B cell (primary cell): ENCODE results near the gene RABGAP1. TPM values are rescaled to one million over a fixed set of nuclear protein-coding genes. Genes with fewer than 3 reads are reported as not detected.

Source experiments
- ATAC-seq: fragments of 200-7000 bp; cut with Tn5 transposase; one replicate; pipeline ENCODE4 v1.10.0; 2021; ENCODE audit warnings: low read depth, mild to moderate bottlenecking, moderate number of reproducible peaks, moderate library complexity
- CTCF ChIA-PET: fragments of 350-600 bp; sonication (Branson Sonifier 250); formaldehyde crosslinking; loops from one replicate; lab custom pipeline; 2021; ENCODE audit warnings: antibody characterized with exemption, inconsistent platforms; lab: Charles Lee
- POLR2A ChIA-PET: fragments of 350-600 bp; sonication (Branson Sonifier 250); formaldehyde crosslinking; loops from one replicate; lab custom pipeline; 2021; ENCODE audit warnings: antibody characterized with exemption; lab: Charles Lee
- DNase-seq: peaks from one replicate; pipeline ENCODE4 v3.0.0; 2013
- H2AFZ ChIP-seq: 2 replicates; pipeline ENCODE4 v1.6.1; 2012; ENCODE audit warnings: mild to moderate bottlenecking, low read depth, low read length; ENCODE audit not compliant: insufficient read depth, poor library complexity, severe bottlenecking
- H3K27ac ChIP-seq, 2 donors: 1 replicate in 1 of 2; 2 replicates in 1 of 2; pipeline ENCODE4 v1.5.1; 2012 to 2013; ENCODE audit warnings: low read length in 2 of 2, mild to moderate bottlenecking in 2 of 2, moderate library complexity in 1 of 2
- H3K27me3 ChIP-seq, 4 experiments: fragments of 200-600 bp in 1 of 4; sonication (generic) in 1 of 4; replicated peaks in 1 of 4; 1 replicate in 2 of 4; 2 replicates in 2 of 4; pipeline versions ENCODE4 v1.6.1 to v1.7.0; 2013 to 2016; ENCODE audit warnings: low read length in 3 of 4, mild to moderate bottlenecking in 2 of 4, mixed read lengths in 1 of 4, moderate library complexity in 1 of 4; ENCODE audit not compliant: insufficient read depth in 4 of 4, control insufficient read depth in 3 of 4; ENCODE audit errors: control extremely low read depth in 1 of 4
- H3K36me3 ChIP-seq, 2 experiments: replicated peaks in 1 of 2; 1 replicate in 1 of 2; 2 replicates in 1 of 2; pipeline versions ENCODE4 v1.6.1 to v1.7.1; 2013; ENCODE audit warnings: low read length in 1 of 2; ENCODE audit not compliant: insufficient read depth in 2 of 2, control insufficient read depth in 1 of 2; ENCODE audit errors: control extremely low read depth in 1 of 2, extremely low read depth in 1 of 2
- H3K4me1 ChIP-seq, 2 donors: fragments of 200-600 bp in 1 of 2; sonication (generic) in 1 of 2; 1 replicate in 1 of 2; 2 replicates in 1 of 2; pipeline versions ENCODE4 v1.5.1 to v1.6.1; 2013 to 2017; ENCODE audit warnings: low read length in 2 of 2; ENCODE audit not compliant: control insufficient read depth in 2 of 2, insufficient read depth in 2 of 2
- H3K4me2 ChIP-seq: replicated peaks from 2 replicates; pipeline ENCODE3; 2012; ENCODE audit warnings: mild to moderate bottlenecking, low read depth, low read length; ENCODE audit not compliant: poor library complexity, severe bottlenecking
- H3K4me3 ChIP-seq, 5 experiments: fragments of 200-600 bp in 1 of 5; sonication (generic) in 1 of 5; 1 replicate in 3 of 5; 2 replicates in 2 of 5; pipeline versions ENCODE4 v1.5.1 to v1.7.0; 2011 to 2016; ENCODE audit warnings: low read length in 4 of 5, mild to moderate bottlenecking in 4 of 5, low read depth in 2 of 5, control low read depth in 1 of 5, moderate library complexity in 1 of 5; ENCODE audit not compliant: insufficient read depth in 1 of 5; ENCODE audit errors: control extremely low read depth in 1 of 5, extremely low read depth in 1 of 5
- H3K79me2 ChIP-seq: fragments of 200-600 bp; sonication (generic); one replicate; pipeline ENCODE4 v1.6.0; 2016; ENCODE audit warnings: low read length; ENCODE audit not compliant: control insufficient read depth, insufficient read depth
- H3K9ac ChIP-seq: fragments of 200-600 bp; sonication (generic); 2 replicates; pipeline ENCODE4 v1.6.1; 2017; ENCODE audit warnings: mild to moderate bottlenecking, low read length, moderate library complexity
- H3K9me3 ChIP-seq, 3 donors: one replicate each; pipeline versions ENCODE4 v1.6.1 to v1.7.1; 2013; ENCODE audit warnings: low read length in 2 of 3; ENCODE audit not compliant: control insufficient read depth in 2 of 3, insufficient read depth in 1 of 3; ENCODE audit errors: control extremely low read depth in 1 of 3
- H4K20me1 ChIP-seq: 2 replicates; pipeline ENCODE4 v1.6.0; 2012; ENCODE audit warnings: mild to moderate bottlenecking, low read length; ENCODE audit not compliant: insufficient read depth, control insufficient read depth, poor library complexity, severe bottlenecking
- H3K27ac Mint-ChIP-seq: one replicate; pipeline ENCODE4 v1.8.0; 2021; ENCODE audit warnings: mixed read lengths
- H3K27me3 Mint-ChIP-seq: one replicate; pipeline ENCODE4 v1.8.0; 2021; ENCODE audit warnings: mixed read lengths
- H3K4me1 Mint-ChIP-seq: one replicate; pipeline ENCODE4 v1.8.0; 2021; ENCODE audit warnings: mixed read lengths
- H3K4me3 Mint-ChIP-seq: one replicate; pipeline ENCODE4 v1.8.0; 2021; ENCODE audit warnings: mixed read lengths
- H3K9me3 Mint-ChIP-seq: one replicate; pipeline ENCODE4 v1.8.0; 2022; ENCODE audit warnings: mixed read lengths; ENCODE audit not compliant: insufficient read depth
- CTCF ChIP-seq: fragments of 200-600 bp; IDR thresholded peaks from one replicate; pipeline ENCODE4 v1.8.0; 2022; ENCODE audit warnings: antibody characterized with exemption, mild to moderate bottlenecking
- EZH2 ChIP-seq: IDR thresholded peaks from 2 replicates; pipeline ENCODE4 v1.6.1; 2012; ENCODE audit warnings: borderline replicate concordance, low read depth, mild to moderate bottlenecking, moderate library complexity, low read length; ENCODE audit not compliant: insufficient read depth, poor library complexity, severe bottlenecking
- WGBS: methylation state at CpG from one replicate; pipeline ENCODE4 v1.1.5; 2013; ENCODE audit warnings: missing lambda C conversion rate; ENCODE audit not compliant: insufficient coverage; 5-methylcytosine and 5-hydroxymethylcytosine counted together
- intact Hi-C: fragments of 100-400 bp; cut with micrococcal nuclease; formaldehyde crosslinking; loops from one replicate; pipeline ENCODE4 v1.10.0; 2022
- polyA plus RNA-seq: library from polyadenylated mRNA; depleted of rRNA; stranded (reverse); fragments of >200 nt; gene quantifications from 2 replicates; pipeline ENCODE4 v1.2.3, GENCODE V29; 2012
- total RNA-seq, 2 donors: library from RNA; stranded (reverse); fragments of 120-200 nt in 1 of 2; gene quantifications; 1 replicate in 1 of 2; 2 replicates in 1 of 2; pipeline versions ENCODE4 v1.2.3 to v1.2.4, GENCODE V29; 2013 to 2022

Gene RABGAP1
- total and polyA plus RNA-seq, 2 donors (not counting 1 experiment from before 2014, with no cell fraction given) = 13.9 to 81.0 TPM

- Histone ChIP-seq H2AFZ (no peak overlapping the region), H3K4me2 (no peak overlapping the region), H4K20me1 (no peaks in the 10 kb centered on the region), H3K36me3 (peaks cover 2 to 14% of the 10 kb centered on the region in 2 experiments), H3K27me3 (no peaks in the 10 kb centered on the region), H3K9ac (no peak overlapping the region), H3K27ac (no peak overlapping the region), H3K79me2 (no peaks in the 10 kb centered on the region), H3K9me3 (no peaks in the 10 kb centered on the region), H3K4me3 (no peak overlapping the region), H3K4me1 (peaks cover 0 to 3% of the 10 kb centered on the region in 2 donors)
- no CpG with 5 or more reads among the region's 5 CpGs for WGBS
- POLR2A ChIA-PET = no interaction called here
- CTCF ChIA-PET = interaction anchor here (0.6 to 2.7 kb wide), 5 partner anchors 12 to 378 kb away, joined by 3 to 10 read pairs (median 4); no protein-coding TSS in a partner anchor
- DNase-seq (no peak), ATAC-seq (no peak)
- no peaks in the 10 kb centered on the region for H3K9me3 Mint-ChIP-seq
- intact Hi-C loops = no loop called here
- H3K27me3 Mint-ChIP-seq = no peaks in the 10 kb centered on the region
- TF ChIP-seq EZH2 = no peak
- no peak for TF ChIP-seq CTCF
- no peak overlapping the region for H3K4me3 Mint-ChIP-seq
- no peak overlapping the region for H3K27ac Mint-ChIP-seq
- H3K4me1 Mint-ChIP-seq = peaks cover 3% of the 10 kb centered on the region
Observed at GRCh38 chr9:123007269-123007668, 66.4 kb downstream of the RABGAP1 start.

GRCh38 chr9:123008909-123009308, 68.1 kb downstream of the RABGAP1 start:
- H3K27ac ChIP-seq = no peak overlapping the region
- Mint-ChIP-seq H3K4me3 (no peak overlapping the region), H3K9me3 (no peaks in the 10 kb centered on the region), H3K4me1 (no peaks in the 10 kb centered on the region), H3K27me3 (no peaks in the 10 kb centered on the region), H3K27ac (no peak overlapping the region)
- ChIA-PET CTCF (interaction anchor here (2.7 kb wide), 1 partner anchor 18 kb away, joined by 10 read pairs; no protein-coding TSS in a partner anchor), POLR2A (no interaction called here)
- H3K9ac ChIP-seq = no peak overlapping the region
- no peak overlapping the region for H3K4me2 ChIP-seq
- intact Hi-C loops = no loop called here
- H3K36me3 ChIP-seq = peaks cover 2 to 21% of the 10 kb centered on the region in 2 experiments
- no peak overlapping the region for H3K4me3 ChIP-seq
- no peak overlapping the region for H2AFZ ChIP-seq
- H4K20me1 ChIP-seq = no peaks in the 10 kb centered on the region
- H3K4me1 ChIP-seq = no peaks in the 10 kb centered on the region
- TF ChIP-seq EZH2 = no peak
- no peak for TF ChIP-seq CTCF
- no peaks in the 10 kb centered on the region for H3K79me2 ChIP-seq
- H3K9me3 ChIP-seq = no peaks in the 10 kb centered on the region
- no peak for DNase-seq
- H3K27me3 ChIP-seq = no peaks in the 10 kb centered on the region
- ATAC-seq = no peak
